Mucosa of rectum (tissue), 2 donors: Measurements from ENCODE around the gene ACOX1.

Source experiments
- H3K27ac ChIP-seq, 2 donors: one replicate each; pipeline ENCODE4 v1.7.0; 2013; ENCODE audit warnings: inconsistent platforms in 2 of 2, low read depth in 2 of 2, low read length in 2 of 2
- H3K27me3 ChIP-seq, 2 donors: one replicate each; pipeline ENCODE4 v1.7.0; 2013; ENCODE audit warnings: low read length in 2 of 2; ENCODE audit not compliant: control insufficient read depth in 2 of 2, insufficient read depth in 2 of 2
- H3K36me3 ChIP-seq, 2 donors: one replicate each; pipeline ENCODE4 v1.7.0; 2013; ENCODE audit warnings: low read length in 2 of 2; ENCODE audit not compliant: control insufficient read depth in 2 of 2, insufficient read depth in 2 of 2
- H3K4me1 ChIP-seq, 2 donors: one replicate each; pipeline ENCODE4 v1.7.0; 2013; ENCODE audit warnings: low read length in 2 of 2, mild to moderate bottlenecking in 1 of 2; ENCODE audit not compliant: control insufficient read depth in 2 of 2, insufficient read depth in 2 of 2
- H3K4me3 ChIP-seq, 2 donors: one replicate each; pipeline ENCODE4 v1.7.0; 2013; ENCODE audit warnings: low read length in 2 of 2
- H3K9ac ChIP-seq, 2 donors: one replicate each; pipeline ENCODE4 v1.7.0; 2013; ENCODE audit warnings: low read length in 2 of 2, low read depth in 1 of 2, mild to moderate bottlenecking in 1 of 2
- H3K9me3 ChIP-seq, 2 donors: one replicate each; pipeline ENCODE4 v1.7.0; 2013; ENCODE audit warnings: low read length in 2 of 2; ENCODE audit not compliant: control insufficient read depth in 2 of 2
- donor health status: healthy.
- donor health status: Normal muscosa, but diverticular disease.

ACOX1 gene

GRCh38 chr17:76018801-76019200, 39.8 kb upstream of the ACOX1 start:
- no peak overlapping the region for H3K4me3 ChIP-seq
- H3K36me3 ChIP-seq = peaks cover 2 to 10% of the 10 kb centered on the region in 2 donors
- no peaks in the 10 kb centered on the region for H3K27me3 ChIP-seq
- no peaks in the 10 kb centered on the region for H3K9me3 ChIP-seq
- H3K9ac ChIP-seq = no peak overlapping the region
- H3K27ac ChIP-seq = no peak overlapping the region
- no peaks in the 10 kb centered on the region for H3K4me1 ChIP-seq

- Histone ChIP-seq H3K9me3 (no peaks in the 10 kb centered on the region), H3K4me1 (no peaks in the 10 kb centered on the region), H3K9ac (no peak overlapping the region), H3K4me3 (no peak overlapping the region), H3K36me3 (peaks cover 7 to 10% of the 10 kb centered on the region in 2 donors), H3K27ac (no peak overlapping the region), H3K27me3 (no peaks in the 10 kb centered on the region)
Observed at GRCh38 chr17:76018340-76018680, 39.3 kb upstream of the ACOX1 start.

- Histone ChIP-seq H3K9ac (no peak overlapping the region), H3K4me3 (no peak overlapping the region), H3K27ac (no peak overlapping the region), H3K36me3 (peaks cover 7 to 10% of the 10 kb centered on the region in 2 donors), H3K4me1 (no peaks in the 10 kb centered on the region), H3K9me3 (no peaks in the 10 kb centered on the region), H3K27me3 (no peaks in the 10 kb centered on the region)
Observed at GRCh38 chr17:76017481-76018339, 38.7 kb upstream of the ACOX1 start.

- Histone ChIP-seq H3K36me3 (peaks cover 13 to 17% of the 10 kb centered on the region in 2 donors), H3K9me3 (no peaks in the 10 kb centered on the region), H3K27me3 (no peaks in the 10 kb centered on the region), H3K4me1 (no peaks in the 10 kb centered on the region), H3K27ac (no peak overlapping the region), H3K4me3 (no peak overlapping the region), H3K9ac (no peak overlapping the region)
Observed at GRCh38 chr17:76014925-76015261, 35.9 kb upstream of the ACOX1 start.

GRCh38 chr17:76014100-76014924, 35.3 kb upstream of the ACOX1 start:
- no peak overlapping the region for H3K9ac ChIP-seq
- no peaks in the 10 kb centered on the region for H3K9me3 ChIP-seq
- H3K36me3 ChIP-seq = peaks cover 13 to 23% of the 10 kb centered on the region in 2 donors
- no peaks in the 10 kb centered on the region for H3K4me1 ChIP-seq
- no peak overlapping the region for H3K27ac ChIP-seq
- no peak overlapping the region for H3K4me3 ChIP-seq
- no peaks in the 10 kb centered on the region for H3K27me3 ChIP-seq

- Histone ChIP-seq H3K9ac (no peak overlapping the region), H3K27me3 (no peaks in the 10 kb centered on the region), H3K4me1 (no peaks in the 10 kb centered on the region), H3K36me3 (peaks cover 10 to 25% of the 10 kb centered on the region in 2 donors), H3K9me3 (no peaks in the 10 kb centered on the region), H3K4me3 (no peak overlapping the region), H3K27ac (no peak overlapping the region)
Observed at GRCh38 chr17:76013377-76013932, 34.5 kb upstream of the ACOX1 start.

- H3K36me3 ChIP-seq = peaks cover 12 to 25% of the 10 kb centered on the region in 2 donors
Observed at GRCh38 chr17:76011951-76012350, 33.0 kb upstream of the ACOX1 start.

GRCh38 chr17:76009969-76010661, 31.1 kb upstream of the ACOX1 start:
- H3K27me3 ChIP-seq = no peaks in the 10 kb centered on the region
- no peak overlapping the region for H3K4me3 ChIP-seq
- no peak overlapping the region for H3K27ac ChIP-seq
- H3K36me3 ChIP-seq = peaks cover 17 to 25% of the 10 kb centered on the region in 2 donors
- no peaks in the 10 kb centered on the region for H3K9me3 ChIP-seq
- no peak overlapping the region for H3K9ac ChIP-seq
- H3K4me1 ChIP-seq = peaks cover 4 to 6% of the 10 kb centered on the region in 2 donors

More at GRCh38 chr17:76011951-76012350, 33.0 kb upstream of the ACOX1 start:
- Histone ChIP-seq H3K9ac (no peak overlapping the region), H3K4me3 (no peak overlapping the region), H3K27ac (no peak overlapping the region), H3K27me3 (no peaks in the 10 kb centered on the region), H3K4me1 (no peaks in the 10 kb centered on the region), H3K9me3 (no peaks in the 10 kb centered on the region)

GRCh38 chr17:76009447-76009846, 30.5 kb upstream of the ACOX1 start:
- H3K27ac ChIP-seq = no peak overlapping the region
- no peak overlapping the region for H3K4me3 ChIP-seq
- H3K9ac ChIP-seq = no peak overlapping the region
- H3K36me3 ChIP-seq = peaks cover 23 to 25% of the 10 kb centered on the region in 2 donors
- no peaks in the 10 kb centered on the region for H3K9me3 ChIP-seq
- peaks cover 7 to 8% of the 10 kb centered on the region in 2 donors for H3K4me1 ChIP-seq
- H3K27me3 ChIP-seq = no peaks in the 10 kb centered on the region
